ENCODE measurements around the gene CACNA1G.

The CACNA1G gene

GRCh38 chr17:50645748-50646682, 85.5 kb downstream of the CACNA1G start:
- TF ChIP-seq CTCF (IDR thresholded peaks at IDR 0.05; ENCODE audit: low read depth, low read length) = no peak
- no peak for DNase-seq (ENCODE audit: extremely low read depth, low read depth)

- DNase-seq (ENCODE audit: extremely low read depth, low read depth) = no peak
- no peak for TF ChIP-seq CTCF (IDR thresholded peaks at IDR 0.05; ENCODE audit: low read depth, low read length)
Observed at GRCh38 chr17:50647187-50647586, 86.7 kb downstream of the CACNA1G start.

- no peak for TF ChIP-seq CTCF (IDR thresholded peaks at IDR 0.05; ENCODE audit: low read depth, low read length)
Observed at GRCh38 chr17:50649042-50649908, 88.8 kb downstream of the CACNA1G start.

GRCh38 chr17:50651661-50652060, 91.1 kb downstream of the CACNA1G start:
- no peak for DNase-seq (ENCODE audit: extremely low read depth, low read depth)
- TF ChIP-seq CTCF (IDR thresholded peaks at IDR 0.05; ENCODE audit: low read depth, low read length) = no peak

More at GRCh38 chr17:50649042-50649908, 88.8 kb downstream of the CACNA1G start:
- DNase-seq (ENCODE audit: extremely low read depth, low read depth) = no peak

GRCh38 chr17:50653738-50654137, 93.2 kb downstream of the CACNA1G start:
- no peak for DNase-seq (ENCODE audit: extremely low read depth, low read depth)
- TF ChIP-seq CTCF (IDR thresholded peaks at IDR 0.05; ENCODE audit: low read depth, low read length) = no peak

GRCh38 chr17:50656509-50656908, 96.0 kb downstream of the CACNA1G start:
- no peak for DNase-seq (ENCODE audit: extremely low read depth, low read depth)
- no peak for TF ChIP-seq CTCF (IDR thresholded peaks at IDR 0.05; ENCODE audit: low read depth, low read length)

- no peak for DNase-seq (ENCODE audit: extremely low read depth, low read depth)
- TF ChIP-seq CTCF (IDR thresholded peaks at IDR 0.05; ENCODE audit: low read depth, low read length) = no peak
Observed at GRCh38 chr17:50657054-50657453, 96.5 kb downstream of the CACNA1G start.

Data from AG09319 (cell line).